ENCODE measurements around the gene PARVB. TPM values are rescaled to one million over a fixed set of nuclear protein-coding genes. Genes with fewer than 3 reads are reported as not detected.

The PARVB gene
- polyA plus RNA-seq, 1 experiment = 49.5 TPM

- TF ChIP-seq CTCF (IDR thresholded peaks at IDR 0.05; ENCODE audit: low read depth, low read length) = no peak
- H3K9me3 ChIP-seq (ENCODE audit: control insufficient read depth, insufficient read depth, low read length) = no peaks in the 10 kb centered on the region
- no peak overlapping the region for H3K4me3 ChIP-seq (ENCODE audit: low read depth, low read length)
- ChIA-PET POLR2A (no interaction called here), CTCF (no interaction called here)
- DNase-seq (ENCODE audit: low read depth, low spot score) = no peak
- no peak overlapping the region for H3K27ac ChIP-seq (ENCODE audit: low read depth, low read length)
- no peaks in the 10 kb centered on the region for H3K27me3 ChIP-seq (ENCODE audit: control insufficient read depth, insufficient read depth, low read length)
Measured at GRCh38 chr22:44075670-44076069, 51.6 kb downstream of the PARVB start.

- DNase-seq (ENCODE audit: low read depth, low spot score) = no peak
- Histone ChIP-seq H3K27ac (ENCODE audit: low read depth, low read length) (no peak overlapping the region), H3K27me3 (ENCODE audit: control insufficient read depth, insufficient read depth, low read length) (no peaks in the 10 kb centered on the region), H3K9me3 (ENCODE audit: control insufficient read depth, insufficient read depth, low read length) (no peaks in the 10 kb centered on the region), H3K4me3 (ENCODE audit: low read depth, low read length) (no peak overlapping the region)
- ChIA-PET CTCF (no interaction called here), POLR2A (no interaction called here)
- TF ChIP-seq CTCF (IDR thresholded peaks at IDR 0.05; ENCODE audit: low read depth, low read length) = no peak
Measured at GRCh38 chr22:44076825-44077224, 52.7 kb downstream of the PARVB start.

- Histone ChIP-seq H3K9me3 (ENCODE audit: control insufficient read depth, insufficient read depth, low read length) (peaks cover 11% of the 10 kb centered on the region), H3K27me3 (ENCODE audit: control insufficient read depth, insufficient read depth, low read length) (no peaks in the 10 kb centered on the region), H3K4me3 (ENCODE audit: low read depth, low read length) (no peak overlapping the region), H3K27ac (ENCODE audit: low read depth, low read length) (no peak overlapping the region)
- POLR2A ChIA-PET = no interaction called here
- TF ChIP-seq CTCF (IDR thresholded peaks at IDR 0.05; ENCODE audit: low read depth, low read length) = peak; percentile 94
- CTCF ChIA-PET = interaction anchor here (0.5 to 9.8 kb wide), 25 partner anchors 10 to 582 kb away, joined by 3 to 110 read pairs (median 4); no protein-coding TSS in a partner anchor
- DNase-seq (ENCODE audit: low read depth, low spot score) = peak; percentile 44
Measured at GRCh38 chr22:44080936-44081861, 57.1 kb downstream of the PARVB start.

GRCh38 chr22:44082801-44083200 is 58.7 kb downstream of the PARVB start:
- TF ChIP-seq CTCF (IDR thresholded peaks at IDR 0.05; ENCODE audit: low read depth, low read length) = no peak

More at GRCh38 chr22:44082801-44083200, 58.7 kb downstream of the PARVB start:
- POLR2A ChIA-PET = no interaction called here
- DNase-seq (ENCODE audit: low read depth, low spot score) = no peak
- CTCF ChIA-PET = interaction anchor here (1.2 to 9.8 kb wide), 3 partner anchors 89 to 544 kb away, joined by 4 to 110 read pairs (median 22); no protein-coding TSS in a partner anchor
- no peak overlapping the region for H3K27ac ChIP-seq (ENCODE audit: low read depth, low read length)
- no peak overlapping the region for H3K4me3 ChIP-seq (ENCODE audit: low read depth, low read length)
- no peaks in the 10 kb centered on the region for H3K27me3 ChIP-seq (ENCODE audit: control insufficient read depth, insufficient read depth, low read length)
- peaks cover 11% of the 10 kb centered on the region for H3K9me3 ChIP-seq (ENCODE audit: control insufficient read depth, insufficient read depth, low read length)

Measured in AG04450 (cell line).